ENCODE data around the gene DAPK3.

- TF ChIP-seq, protein P1, sequence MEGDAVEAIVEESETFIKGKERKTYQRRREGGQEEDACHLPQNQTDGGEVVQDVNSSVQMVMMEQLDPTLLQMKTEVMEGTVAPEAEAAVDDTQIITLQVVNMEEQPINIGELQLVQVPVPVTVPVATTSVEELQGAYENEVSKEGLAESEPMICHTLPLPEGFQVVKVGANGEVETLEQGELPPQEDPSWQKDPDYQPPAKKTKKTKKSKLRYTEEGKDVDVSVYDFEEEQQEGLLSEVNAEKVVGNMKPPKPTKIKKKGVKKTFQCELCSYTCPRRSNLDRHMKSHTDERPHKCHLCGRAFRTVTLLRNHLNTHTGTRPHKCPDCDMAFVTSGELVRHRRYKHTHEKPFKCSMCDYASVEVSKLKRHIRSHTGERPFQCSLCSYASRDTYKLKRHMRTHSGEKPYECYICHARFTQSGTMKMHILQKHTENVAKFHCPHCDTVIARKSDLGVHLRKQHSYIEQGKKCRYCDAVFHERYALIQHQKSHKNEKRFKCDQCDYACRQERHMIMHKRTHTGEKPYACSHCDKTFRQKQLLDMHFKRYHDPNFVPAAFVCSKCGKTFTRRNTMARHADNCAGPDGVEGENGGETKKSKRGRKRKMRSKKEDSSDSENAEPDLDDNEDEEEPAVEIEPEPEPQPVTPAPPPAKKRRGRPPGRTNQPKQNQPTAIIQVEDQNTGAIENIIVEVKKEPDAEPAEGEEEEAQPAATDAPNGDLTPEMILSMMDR (IDR thresholded peaks at IDR 0.05) = no peak
- TF ChIP-seq POLR2AphosphoS5 (IDR thresholded peaks at IDR 0.05) = no peak
Observed at GRCh38 chr19:3949294-3949693, 21.6 kb downstream of the DAPK3 start.

Data from gastroesophageal sphincter (tissue), 3 donors.